ENCODE data around the gene LCN10. TPM values are rescaled to one million over a fixed set of nuclear protein-coding genes. Genes with fewer than 3 reads are reported as not detected.

The LCN10 gene
- total RNA-seq, 2 experiments from 2014 or later = not detected

DNA sequence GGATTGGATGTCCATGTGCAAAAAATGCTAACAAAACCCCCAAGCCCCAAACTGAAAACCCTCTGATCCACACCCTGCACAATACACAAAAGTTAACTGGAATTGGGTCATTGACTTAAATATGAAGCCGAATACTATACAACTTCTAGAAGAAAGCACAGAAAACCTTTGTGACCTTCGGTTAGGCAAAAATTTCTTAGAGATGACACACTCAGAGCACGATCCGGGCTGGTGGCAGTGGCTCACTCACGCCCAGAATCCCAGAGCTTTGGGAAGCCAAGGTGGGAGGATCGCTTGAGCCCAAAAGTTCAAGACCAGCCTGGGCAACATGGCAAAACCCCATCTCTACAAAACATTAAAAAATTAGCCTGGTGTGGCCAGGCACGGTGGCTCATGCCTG, 32.2 kb downstream of the LCN10 start:
- ChIA-PET CTCF (ENCODE audit: unreplicated experiment) (no interaction called here), POLR2A (no interaction called here)
- H2AFZ ChIP-seq (ENCODE audit: low read length) = no peak overlapping the region
- H3K27ac ChIP-seq (ENCODE audit: low read depth, low read length, poor library complexity, severe bottlenecking) = no peak overlapping the region
- H3K4me2 ChIP-seq (ENCODE audit: low read length) = no peak overlapping the region
- DNase-seq (ENCODE audit: low spot score) = no peak
- H3K36me3 ChIP-seq (ENCODE audit: insufficient read depth, low read length) = no peaks in the 10 kb centered on the region
- intact Hi-C loops (cut with micrococcal nuclease; ENCODE audit: unreplicated experiment) = no loop called here
- no peaks in the 10 kb centered on the region for H3K79me2 ChIP-seq (ENCODE audit: insufficient read depth, low read depth, low read length)
- no peaks in the 10 kb centered on the region for H4K20me1 ChIP-seq (ENCODE audit: insufficient read depth, low read length)
- no TSS peak for BruUV-seq (replicated peaks)
- peaks cover 9% of the 10 kb centered on the region for H3K4me1 ChIP-seq (ENCODE audit: insufficient read depth, low read length, poor library complexity, severe bottlenecking)
- no peaks in the 10 kb centered on the region for H3K9me3 ChIP-seq (ENCODE audit: low read length)
- TF ChIP-seq, protein P1, sequence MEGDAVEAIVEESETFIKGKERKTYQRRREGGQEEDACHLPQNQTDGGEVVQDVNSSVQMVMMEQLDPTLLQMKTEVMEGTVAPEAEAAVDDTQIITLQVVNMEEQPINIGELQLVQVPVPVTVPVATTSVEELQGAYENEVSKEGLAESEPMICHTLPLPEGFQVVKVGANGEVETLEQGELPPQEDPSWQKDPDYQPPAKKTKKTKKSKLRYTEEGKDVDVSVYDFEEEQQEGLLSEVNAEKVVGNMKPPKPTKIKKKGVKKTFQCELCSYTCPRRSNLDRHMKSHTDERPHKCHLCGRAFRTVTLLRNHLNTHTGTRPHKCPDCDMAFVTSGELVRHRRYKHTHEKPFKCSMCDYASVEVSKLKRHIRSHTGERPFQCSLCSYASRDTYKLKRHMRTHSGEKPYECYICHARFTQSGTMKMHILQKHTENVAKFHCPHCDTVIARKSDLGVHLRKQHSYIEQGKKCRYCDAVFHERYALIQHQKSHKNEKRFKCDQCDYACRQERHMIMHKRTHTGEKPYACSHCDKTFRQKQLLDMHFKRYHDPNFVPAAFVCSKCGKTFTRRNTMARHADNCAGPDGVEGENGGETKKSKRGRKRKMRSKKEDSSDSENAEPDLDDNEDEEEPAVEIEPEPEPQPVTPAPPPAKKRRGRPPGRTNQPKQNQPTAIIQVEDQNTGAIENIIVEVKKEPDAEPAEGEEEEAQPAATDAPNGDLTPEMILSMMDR (conservative IDR thresholded peaks at IDR 0.05; ENCODE audit: low read length) = no peak
- no peak for TF ChIP-seq EZH2phosphoT487 (IDR thresholded peaks at IDR 0.05; ENCODE audit: borderline replicate concordance, low read depth, low read length)
- H3K9me2 ChIP-seq (ENCODE audit: insufficient read depth, low read length) = no peaks in the 10 kb centered on the region
- H3K4me3 ChIP-seq (ENCODE audit: low read depth, low read length, poor library complexity, severe bottlenecking) = no peak overlapping the region

DNA sequence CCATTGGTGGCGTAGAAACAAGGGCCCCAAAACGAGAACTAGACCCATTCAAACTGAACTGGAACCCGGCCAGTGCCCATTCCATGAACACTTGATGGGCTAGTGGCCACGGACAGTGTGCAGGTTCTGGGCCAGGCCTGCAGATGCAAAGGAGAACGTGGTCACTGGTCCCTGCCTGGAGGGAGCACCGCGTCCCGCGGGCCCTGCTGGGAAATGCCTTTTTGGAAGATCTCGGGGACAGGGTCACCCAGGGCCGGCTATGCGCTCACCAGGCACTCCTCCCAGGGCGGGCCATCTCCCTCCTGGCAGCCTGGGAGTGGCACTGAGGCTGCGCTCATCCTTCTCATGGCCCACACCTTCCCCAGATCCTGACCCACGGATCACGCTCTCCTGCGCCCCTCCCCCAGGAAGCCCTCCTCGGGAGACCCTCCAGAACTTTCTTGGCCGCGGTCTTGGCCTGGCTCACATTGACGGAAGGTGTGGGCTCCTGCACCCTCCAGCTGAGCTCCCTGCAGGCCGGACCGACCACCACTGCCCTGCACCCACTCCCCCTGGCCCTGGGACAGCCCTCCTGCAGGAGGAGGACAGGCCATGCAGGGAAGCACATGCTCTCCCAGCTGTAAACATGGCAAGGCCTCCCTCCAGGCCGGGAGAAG, 33.2 kb downstream of the LCN10 start:
- ChIA-PET CTCF (ENCODE audit: unreplicated experiment) (no interaction called here), POLR2A (interaction anchor here (0.5 kb wide), 1 partner anchor 163 kb away, joined by 4 read pairs; no protein-coding TSS in a partner anchor)
- TF ChIP-seq, protein P1 (conservative IDR thresholded peaks at IDR 0.05; ENCODE audit: low read length) = no peak
- TF ChIP-seq EZH2phosphoT487 (IDR thresholded peaks at IDR 0.05; ENCODE audit: borderline replicate concordance, low read depth, low read length) = no peak
- peaks cover 9% of the 10 kb centered on the region for H3K4me1 ChIP-seq (ENCODE audit: insufficient read depth, low read length, poor library complexity, severe bottlenecking)
- no TSS peak for BruUV-seq (replicated peaks)
- H3K79me2 ChIP-seq (ENCODE audit: insufficient read depth, low read depth, low read length) = no peaks in the 10 kb centered on the region
- H4K20me1 ChIP-seq (ENCODE audit: insufficient read depth, low read length) = no peaks in the 10 kb centered on the region
- no peaks in the 10 kb centered on the region for H3K36me3 ChIP-seq (ENCODE audit: insufficient read depth, low read length)
- H3K4me3 ChIP-seq (ENCODE audit: low read depth, low read length, poor library complexity, severe bottlenecking) = no peak overlapping the region
- no peaks in the 10 kb centered on the region for H3K9me3 ChIP-seq (ENCODE audit: low read length)
- H2AFZ ChIP-seq (ENCODE audit: low read length) = no peak overlapping the region
- no peaks in the 10 kb centered on the region for H3K9me2 ChIP-seq (ENCODE audit: insufficient read depth, low read length)
- intact Hi-C loops (cut with micrococcal nuclease; ENCODE audit: unreplicated experiment) = no loop called here
- H3K27ac ChIP-seq (ENCODE audit: low read depth, low read length, poor library complexity, severe bottlenecking) = no peak overlapping the region
- H3K4me2 ChIP-seq (ENCODE audit: low read length) = no peak overlapping the region
- no peak for DNase-seq (ENCODE audit: low spot score)

- intact Hi-C loops (cut with micrococcal nuclease; ENCODE audit: unreplicated experiment) = no loop called here
- TF ChIP-seq, protein P1 (conservative IDR thresholded peaks at IDR 0.05; ENCODE audit: low read length) = no peak
- TF ChIP-seq EZH2phosphoT487 (IDR thresholded peaks at IDR 0.05; ENCODE audit: borderline replicate concordance, low read depth, low read length) = no peak
- H3K9me3 ChIP-seq (ENCODE audit: low read length) = no peaks in the 10 kb centered on the region
- no TSS peak for BruUV-seq (replicated peaks)
- no peak overlapping the region for H3K4me3 ChIP-seq (ENCODE audit: low read depth, low read length, poor library complexity, severe bottlenecking)
- H3K36me3 ChIP-seq (ENCODE audit: insufficient read depth, low read length) = no peaks in the 10 kb centered on the region
- DNase-seq (ENCODE audit: low spot score) = no peak
- no peak overlapping the region for H3K4me2 ChIP-seq (ENCODE audit: low read length)
- H4K20me1 ChIP-seq (ENCODE audit: insufficient read depth, low read length) = no peaks in the 10 kb centered on the region
- ChIA-PET CTCF (ENCODE audit: unreplicated experiment) (no interaction called here), POLR2A (no interaction called here)
- no peaks in the 10 kb centered on the region for H3K4me1 ChIP-seq (ENCODE audit: insufficient read depth, low read length, poor library complexity, severe bottlenecking)
- H3K9me2 ChIP-seq (ENCODE audit: insufficient read depth, low read length) = no peaks in the 10 kb centered on the region
- H3K79me2 ChIP-seq (ENCODE audit: insufficient read depth, low read depth, low read length) = no peaks in the 10 kb centered on the region
- no peak overlapping the region for H2AFZ ChIP-seq (ENCODE audit: low read length)
- no peak overlapping the region for H3K27ac ChIP-seq (ENCODE audit: low read depth, low read length, poor library complexity, severe bottlenecking)
Measured at GRCh38 chr9:136707849-136708517, 34.8 kb downstream of the LCN10 start.
